Subcutaneous abdominal adipose tissue (tissue), 5 donors: ENCODE results near the gene SLC9A2.

ENCODE experiments used
- H3K27ac ChIP-seq: one replicate; pipeline ENCODE4 v1.7.0; 2013; ENCODE audit warnings: low read depth, mild to moderate bottlenecking, inconsistent platforms, low read length, moderate library complexity
- H3K27me3 ChIP-seq, 5 donors: one replicate each; pipeline ENCODE4 v1.7.0; 2013; ENCODE audit warnings: low read length in 5 of 5, inconsistent platforms in 1 of 5; ENCODE audit not compliant: control insufficient read depth in 5 of 5, insufficient read depth in 4 of 5
- H3K36me3 ChIP-seq, 5 donors: one replicate each; pipeline ENCODE4 v1.7.0; 2013; ENCODE audit warnings: low read length in 5 of 5; ENCODE audit not compliant: control insufficient read depth in 5 of 5, insufficient read depth in 5 of 5
- H3K4me1 ChIP-seq, 5 donors: one replicate each; pipeline ENCODE4 v1.7.0; 2013; ENCODE audit warnings: low read length in 5 of 5, mild to moderate bottlenecking in 3 of 5, moderate library complexity in 1 of 5; ENCODE audit not compliant: control insufficient read depth in 5 of 5, insufficient read depth in 5 of 5
- H3K4me3 ChIP-seq, 5 donors: one replicate each; pipeline ENCODE4 v1.7.0; 2013; ENCODE audit warnings: low read length in 5 of 5, low read depth in 1 of 5
- H3K9ac ChIP-seq, 5 donors: one replicate each; pipeline ENCODE4 v1.7.0; 2013; ENCODE audit warnings: low read length in 5 of 5, mild to moderate bottlenecking in 4 of 5, moderate library complexity in 3 of 5
- H3K9me3 ChIP-seq, 5 donors: one replicate each; pipeline ENCODE4 v1.7.0; 2013; ENCODE audit warnings: low read length in 5 of 5; ENCODE audit not compliant: control insufficient read depth in 5 of 5
- donor health status: healthy.
- donor health status: healthy.
- donor health status: healthy.
- donor health status: healthy.
- donor health status: healthy.

Gene SLC9A2

DNA sequence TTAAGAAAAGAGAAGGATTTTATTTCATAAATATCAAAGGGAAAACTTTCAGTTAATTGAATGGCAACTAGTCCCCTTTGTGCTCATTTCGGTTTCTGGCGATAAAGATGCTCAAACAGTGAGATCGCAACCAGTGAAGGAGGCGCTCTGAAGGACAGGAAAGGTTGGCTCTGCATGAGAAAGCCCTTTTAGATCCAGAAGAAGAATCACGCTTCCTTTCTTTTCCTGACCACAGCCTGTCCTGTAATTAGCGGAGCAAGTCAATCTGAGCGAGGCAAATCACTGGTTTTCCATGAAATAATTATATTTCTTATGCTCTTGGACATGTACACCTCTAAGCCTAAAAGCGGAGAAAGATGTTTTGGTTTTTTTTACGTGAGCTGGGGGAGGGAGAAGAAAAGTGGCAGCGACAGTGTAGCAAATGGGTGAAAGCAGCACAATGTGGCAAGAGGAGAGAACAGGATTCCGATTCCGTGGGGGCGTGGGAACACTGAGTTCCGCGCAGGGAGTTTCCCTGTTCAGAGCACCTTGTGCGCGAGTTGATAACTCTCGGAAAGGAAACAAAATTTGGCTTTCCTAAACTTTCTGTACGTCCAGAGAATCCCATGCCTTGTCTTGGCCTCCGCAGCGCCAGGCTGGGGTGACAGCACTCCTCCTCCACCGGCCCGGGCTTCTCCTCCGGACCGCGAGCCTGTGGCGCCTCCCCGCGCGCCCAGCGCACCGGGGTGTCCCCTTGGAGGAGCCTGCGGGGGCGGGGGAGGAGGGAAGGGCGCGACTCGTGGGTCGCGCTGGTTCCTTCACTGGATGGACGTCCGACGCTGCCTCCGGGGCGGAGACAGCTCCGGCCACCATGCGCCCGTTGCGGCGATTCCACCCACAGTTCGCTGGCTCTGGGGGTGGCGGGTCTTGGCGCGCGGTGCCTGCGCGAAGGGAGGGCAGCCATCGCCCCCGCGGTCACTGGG is 620 bp upstream of the SLC9A2 start:
- Histone ChIP-seq H3K9ac (no peak overlapping the region), H3K27ac (no peak overlapping the region), H3K9me3 (no peaks in the 10 kb centered on the region), H3K36me3 (no peaks in the 10 kb centered on the region), H3K4me1 (peaks cover 0 to 18% (median 16%) of the 10 kb centered on the region in 5 donors), H3K4me3 (peak overlapping the region; percentile 41 to 77 (median 60)), H3K27me3 (peaks cover 11 to 35% (median 20%) of the 10 kb centered on the region in 5 donors)

DNA sequence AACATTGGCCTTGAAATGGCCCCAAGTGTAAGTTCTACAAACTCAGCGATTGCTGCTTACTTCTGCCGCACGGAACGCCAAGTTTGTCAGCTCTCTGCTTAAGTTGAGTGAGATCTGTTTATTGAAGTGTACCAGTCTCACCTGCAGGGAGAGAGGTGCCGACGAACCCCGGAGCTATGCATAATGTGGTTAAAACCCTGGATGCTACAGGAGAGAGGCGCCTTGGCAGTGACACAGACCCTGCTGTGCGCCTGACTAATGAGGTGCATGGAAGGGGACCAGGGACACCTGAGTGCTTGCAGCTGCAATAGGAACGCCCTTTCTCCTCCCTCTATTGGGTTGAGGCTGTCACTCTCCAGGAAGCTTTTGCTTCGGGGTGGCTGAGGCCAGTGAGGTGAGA is 979 bp downstream of the SLC9A2 start:
- Histone ChIP-seq H3K9me3 (no peaks in the 10 kb centered on the region), H3K36me3 (no peaks in the 10 kb centered on the region), H3K27me3 (peaks cover 11 to 35% (median 20%) of the 10 kb centered on the region in 5 donors), H3K27ac (no peak overlapping the region), H3K9ac (no peak overlapping the region), H3K4me1 (peaks cover 0 to 18% (median 16%) of the 10 kb centered on the region in 5 donors), H3K4me3 (no peak overlapping the region)

DNA sequence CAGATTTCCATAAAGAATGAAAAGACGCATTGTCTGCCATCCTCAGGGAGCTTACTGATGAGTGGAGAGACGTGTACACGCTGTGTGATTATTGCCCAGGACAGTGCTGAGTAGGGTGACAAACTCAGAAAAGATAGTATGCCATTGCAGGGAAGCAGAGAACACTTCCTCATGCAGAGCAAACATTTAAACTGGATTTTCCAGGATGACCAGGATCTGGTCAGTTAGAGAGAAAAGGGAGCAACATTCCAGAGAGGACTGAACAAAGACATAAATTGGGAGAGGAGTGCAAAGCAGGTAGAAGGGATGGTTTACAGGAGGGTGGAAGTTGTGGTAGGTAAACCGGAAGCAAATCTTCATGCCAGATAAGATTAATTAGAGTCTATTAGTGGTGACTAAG is 2.3 kb downstream of the SLC9A2 start:
- Histone ChIP-seq H3K9ac (no peak overlapping the region), H3K27ac (no peak overlapping the region), H3K36me3 (no peaks in the 10 kb centered on the region), H3K4me1 (peaks cover 0 to 18% (median 16%) of the 10 kb centered on the region in 5 donors), H3K27me3 (peaks cover 11 to 34% (median 20%) of the 10 kb centered on the region in 5 donors), H3K9me3 (no peaks in the 10 kb centered on the region), H3K4me3 (no peak overlapping the region)

DNA sequence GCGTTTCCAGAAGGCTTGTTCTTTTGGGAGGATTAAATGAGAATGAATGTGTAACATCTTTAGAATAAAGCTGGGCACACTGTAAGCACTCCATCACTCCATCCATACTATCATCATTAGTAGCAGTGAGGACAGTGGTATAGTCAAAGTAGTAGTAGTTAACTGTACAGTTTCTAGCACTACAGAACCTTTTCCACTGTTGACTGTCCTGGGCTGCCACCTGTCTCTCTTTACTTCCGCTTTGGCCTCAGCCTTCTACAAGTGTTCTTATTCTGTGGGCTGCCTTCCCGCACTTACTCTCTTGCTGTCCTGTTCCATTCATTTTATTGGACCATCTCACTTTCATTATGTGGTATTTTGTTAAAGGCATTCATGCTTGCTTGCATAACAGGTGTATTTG is 3.3 kb downstream of the SLC9A2 start:
- no peak overlapping the region for H3K9ac ChIP-seq
- no peaks in the 10 kb centered on the region for H3K9me3 ChIP-seq
- no peak overlapping the region for H3K27ac ChIP-seq
- H3K4me3 ChIP-seq, result no peak overlapping the region
- peaks cover 0 to 18% (median 16%) of the 10 kb centered on the region in 5 donors for H3K4me1 ChIP-seq
- peaks cover 11 to 32% (median 20%) of the 10 kb centered on the region in 5 donors for H3K27me3 ChIP-seq
- no peaks in the 10 kb centered on the region for H3K36me3 ChIP-seq

DNA sequence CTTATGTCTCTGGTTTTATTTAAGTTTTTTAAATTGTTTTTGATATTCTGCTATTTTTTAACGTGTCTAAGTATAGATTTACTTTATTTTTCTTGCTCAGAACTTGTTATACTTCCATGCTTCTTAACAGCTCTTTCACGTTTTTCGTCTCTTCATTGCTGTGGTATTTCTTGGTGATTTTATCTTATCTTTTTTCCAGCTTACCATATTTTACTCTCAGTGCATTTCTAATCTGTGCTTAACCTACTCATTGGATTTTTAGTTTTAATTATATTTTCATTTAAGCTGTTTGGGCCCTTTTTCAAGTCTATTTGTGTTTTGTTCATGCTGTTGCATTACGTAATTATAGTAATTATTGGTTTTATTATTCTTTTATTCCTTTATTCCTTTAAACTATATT is 11.1 kb downstream of the SLC9A2 start:
- Histone ChIP-seq H3K4me1 (no peaks in the 10 kb centered on the region), H3K36me3 (no peaks in the 10 kb centered on the region), H3K9me3 (no peaks in the 10 kb centered on the region), H3K27me3 (no peaks in the 10 kb centered on the region), H3K4me3 (no peak overlapping the region), H3K9ac (no peak overlapping the region), H3K27ac (no peak overlapping the region)

DNA sequence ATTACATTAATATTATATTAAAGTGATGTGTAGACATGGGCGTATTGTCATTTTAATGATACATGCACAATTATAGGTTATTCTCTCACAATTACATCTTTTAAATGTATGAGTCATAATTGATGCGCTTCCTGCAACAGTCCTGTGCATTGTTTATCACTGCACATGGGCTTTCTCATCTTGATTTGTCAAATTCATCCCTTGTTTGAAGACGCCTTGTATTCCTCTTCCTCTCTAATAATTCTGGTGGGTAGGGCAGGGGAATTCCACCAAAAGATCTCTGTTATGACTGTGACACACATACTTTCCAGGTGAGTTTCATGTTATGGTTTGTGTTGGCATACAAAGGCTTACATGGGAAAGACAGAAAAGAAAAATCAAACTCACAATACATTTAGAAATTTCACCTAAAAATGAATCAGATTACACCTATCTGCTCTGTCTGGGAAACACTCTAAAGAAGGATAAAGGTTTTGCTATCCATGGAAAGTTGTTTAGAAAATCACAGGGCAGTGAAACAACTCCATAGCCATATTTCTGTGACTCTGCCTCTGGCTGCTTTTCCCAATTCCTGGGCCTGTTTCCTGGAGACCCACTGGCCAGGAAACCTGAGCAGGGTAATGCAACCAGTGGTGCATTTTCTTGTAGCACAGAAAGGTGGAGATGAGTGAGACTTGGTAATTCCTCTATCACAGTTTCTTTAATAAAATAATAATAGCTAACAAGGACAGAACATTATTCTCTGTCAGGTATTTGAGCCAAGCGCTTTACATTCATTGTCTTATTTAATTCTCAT is 13.2 kb downstream of the SLC9A2 start:
- H3K9me3 ChIP-seq, result no peaks in the 10 kb centered on the region

DNA sequence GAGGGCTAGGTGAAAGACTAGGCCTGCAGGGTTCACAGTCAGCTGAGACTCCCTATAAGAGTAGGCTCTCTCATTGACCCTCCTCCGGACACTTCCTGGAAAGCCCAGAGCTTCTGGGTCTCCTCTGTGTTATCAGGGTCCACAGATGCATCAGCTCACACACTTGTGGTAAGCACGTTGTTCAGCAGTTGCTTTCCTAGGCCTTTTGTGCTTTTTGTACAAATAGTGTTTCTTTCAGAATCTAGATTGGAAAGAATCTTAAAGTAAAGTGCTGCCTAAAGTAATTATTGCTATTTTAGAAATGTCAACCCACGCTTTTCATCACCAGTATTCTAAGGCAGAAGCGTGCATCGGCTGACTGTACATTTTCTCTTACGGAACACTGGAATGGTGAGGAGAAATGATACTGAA is 15.5 kb downstream of the SLC9A2 start:
- Histone ChIP-seq H3K4me3 (no peak overlapping the region), H3K4me1 (no peaks in the 10 kb centered on the region), H3K36me3 (no peaks in the 10 kb centered on the region), H3K27ac (no peak overlapping the region), H3K27me3 (peaks cover 0 to 6% (median 0%) of the 10 kb centered on the region in 5 donors), H3K9ac (no peak overlapping the region), H3K9me3 (no peaks in the 10 kb centered on the region)

More for the DNA sequence above, 13.2 kb downstream of the SLC9A2 start:
- Histone ChIP-seq H3K4me3 (no peak overlapping the region), H3K27me3 (peaks cover 0 to 6% (median 0%) of the 10 kb centered on the region in 5 donors), H3K36me3 (no peaks in the 10 kb centered on the region), H3K27ac (no peak overlapping the region), H3K9ac (no peak overlapping the region), H3K4me1 (no peaks in the 10 kb centered on the region)

DNA sequence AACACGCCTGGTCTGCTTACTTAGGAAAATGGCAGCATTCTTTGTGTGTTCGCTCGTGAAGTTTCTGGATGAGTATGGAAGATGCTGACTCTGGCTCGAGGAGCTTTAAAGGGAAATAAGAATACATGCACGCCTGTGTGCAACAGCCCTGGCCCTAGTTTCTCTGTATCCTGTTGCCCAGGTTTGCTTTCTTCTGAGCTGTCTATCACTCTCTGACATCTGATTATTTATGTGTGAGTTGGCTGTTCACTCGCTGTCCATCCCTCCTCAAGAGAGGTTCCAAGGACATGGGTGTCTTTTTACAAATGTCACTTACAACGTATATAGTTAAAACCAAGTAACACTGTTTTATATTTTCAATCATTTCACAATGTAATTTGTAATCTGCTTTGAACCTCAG is 16.0 kb downstream of the SLC9A2 start:
- H3K4me3 ChIP-seq, result no peak overlapping the region
- no peaks in the 10 kb centered on the region for H3K36me3 ChIP-seq
- H3K9me3 ChIP-seq, result no peaks in the 10 kb centered on the region
- no peak overlapping the region for H3K27ac ChIP-seq
- no peak overlapping the region for H3K9ac ChIP-seq
- no peaks in the 10 kb centered on the region for H3K4me1 ChIP-seq
- H3K27me3 ChIP-seq, result peaks cover 0 to 9% (median 0%) of the 10 kb centered on the region in 5 donors

DNA sequence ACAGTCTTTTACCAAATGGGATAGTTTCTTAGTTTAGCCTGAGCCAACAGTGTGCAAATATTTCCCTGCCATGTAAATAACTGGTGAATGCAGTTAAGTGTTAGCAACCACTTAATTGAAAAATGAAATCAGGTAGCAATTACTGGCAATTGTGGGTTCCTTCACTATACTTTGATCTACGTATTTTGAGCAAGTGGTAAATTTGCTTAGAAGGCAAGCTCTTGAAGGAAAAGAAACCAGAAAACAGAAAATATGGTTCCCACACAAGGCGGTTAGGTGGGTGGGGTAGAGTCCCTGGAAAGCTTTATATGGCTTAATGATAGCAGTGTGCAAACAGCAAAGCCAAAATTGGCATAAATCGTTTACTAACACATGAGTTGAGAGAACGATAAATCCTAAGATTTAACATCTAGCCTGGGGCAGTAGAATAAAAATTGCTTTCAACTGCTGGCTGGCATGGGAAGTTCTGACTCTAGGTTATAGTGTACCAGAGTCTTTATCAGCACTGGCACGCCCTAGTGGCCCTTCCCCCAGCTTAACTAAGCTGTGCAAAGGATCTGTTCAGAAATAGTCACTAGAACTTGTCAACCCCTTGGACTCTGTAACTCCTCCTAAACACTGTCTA is 17.0 kb downstream of the SLC9A2 start:
- no peak overlapping the region for H3K4me3 ChIP-seq
- H3K27ac ChIP-seq, result no peak overlapping the region
- H3K4me1 ChIP-seq, result no peaks in the 10 kb centered on the region
- H3K9me3 ChIP-seq, result no peaks in the 10 kb centered on the region
- no peaks in the 10 kb centered on the region for H3K36me3 ChIP-seq
- no peak overlapping the region for H3K9ac ChIP-seq
- H3K27me3 ChIP-seq, result peaks cover 0 to 12% (median 0%) of the 10 kb centered on the region in 5 donors
